AG09319 (cell line): Measurements from ENCODE around the gene SKI.

Experiments
- DNase-seq: peaks from one replicate; pipeline ENCODE4 v3.0.0-alpha.2; 2010; ENCODE audit warnings: low read depth; ENCODE audit errors: extremely low read depth
- TF ChIP-seq, protein P1 (sequence below): IDR thresholded peaks from 2 replicates; pipeline ENCODE4 v1.5.1; 2011; ENCODE audit warnings: low read depth, mild to moderate bottlenecking, inconsistent platforms, low read length, moderate library complexity

The SKI gene

GRCh38 chr1:2288816-2289536, 60.9 kb downstream of the SKI start:
- no peak for DNase-seq
- TF ChIP-seq, protein P1, sequence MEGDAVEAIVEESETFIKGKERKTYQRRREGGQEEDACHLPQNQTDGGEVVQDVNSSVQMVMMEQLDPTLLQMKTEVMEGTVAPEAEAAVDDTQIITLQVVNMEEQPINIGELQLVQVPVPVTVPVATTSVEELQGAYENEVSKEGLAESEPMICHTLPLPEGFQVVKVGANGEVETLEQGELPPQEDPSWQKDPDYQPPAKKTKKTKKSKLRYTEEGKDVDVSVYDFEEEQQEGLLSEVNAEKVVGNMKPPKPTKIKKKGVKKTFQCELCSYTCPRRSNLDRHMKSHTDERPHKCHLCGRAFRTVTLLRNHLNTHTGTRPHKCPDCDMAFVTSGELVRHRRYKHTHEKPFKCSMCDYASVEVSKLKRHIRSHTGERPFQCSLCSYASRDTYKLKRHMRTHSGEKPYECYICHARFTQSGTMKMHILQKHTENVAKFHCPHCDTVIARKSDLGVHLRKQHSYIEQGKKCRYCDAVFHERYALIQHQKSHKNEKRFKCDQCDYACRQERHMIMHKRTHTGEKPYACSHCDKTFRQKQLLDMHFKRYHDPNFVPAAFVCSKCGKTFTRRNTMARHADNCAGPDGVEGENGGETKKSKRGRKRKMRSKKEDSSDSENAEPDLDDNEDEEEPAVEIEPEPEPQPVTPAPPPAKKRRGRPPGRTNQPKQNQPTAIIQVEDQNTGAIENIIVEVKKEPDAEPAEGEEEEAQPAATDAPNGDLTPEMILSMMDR: no peak

DNA sequence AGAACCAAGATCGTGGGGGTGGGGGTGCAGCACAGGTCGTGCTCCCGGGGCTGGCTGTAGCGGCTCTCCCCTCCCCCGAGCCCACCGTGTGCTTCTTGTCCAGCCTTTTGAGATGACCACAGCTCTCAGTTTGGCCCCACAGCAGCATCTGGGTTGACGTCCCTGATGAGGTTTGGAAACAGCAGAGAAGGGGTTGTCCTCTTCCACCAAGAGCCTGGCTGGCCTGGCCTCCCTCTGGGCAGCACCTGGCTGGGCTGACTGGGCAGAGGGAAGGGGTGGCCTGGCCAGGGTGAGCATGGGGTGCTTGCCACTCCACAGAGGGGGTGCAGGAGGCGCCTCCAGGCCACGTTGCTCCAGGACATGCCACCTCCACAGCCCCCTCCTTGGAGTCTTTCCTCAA, 61.5 kb downstream of the SKI start:
- TF ChIP-seq, protein P1: no peak
- no peak for DNase-seq

GRCh38 chr1:2290171-2290578, 62.1 kb downstream of the SKI start:
- TF ChIP-seq, protein P1: no peak
- DNase-seq: no peak

DNA sequence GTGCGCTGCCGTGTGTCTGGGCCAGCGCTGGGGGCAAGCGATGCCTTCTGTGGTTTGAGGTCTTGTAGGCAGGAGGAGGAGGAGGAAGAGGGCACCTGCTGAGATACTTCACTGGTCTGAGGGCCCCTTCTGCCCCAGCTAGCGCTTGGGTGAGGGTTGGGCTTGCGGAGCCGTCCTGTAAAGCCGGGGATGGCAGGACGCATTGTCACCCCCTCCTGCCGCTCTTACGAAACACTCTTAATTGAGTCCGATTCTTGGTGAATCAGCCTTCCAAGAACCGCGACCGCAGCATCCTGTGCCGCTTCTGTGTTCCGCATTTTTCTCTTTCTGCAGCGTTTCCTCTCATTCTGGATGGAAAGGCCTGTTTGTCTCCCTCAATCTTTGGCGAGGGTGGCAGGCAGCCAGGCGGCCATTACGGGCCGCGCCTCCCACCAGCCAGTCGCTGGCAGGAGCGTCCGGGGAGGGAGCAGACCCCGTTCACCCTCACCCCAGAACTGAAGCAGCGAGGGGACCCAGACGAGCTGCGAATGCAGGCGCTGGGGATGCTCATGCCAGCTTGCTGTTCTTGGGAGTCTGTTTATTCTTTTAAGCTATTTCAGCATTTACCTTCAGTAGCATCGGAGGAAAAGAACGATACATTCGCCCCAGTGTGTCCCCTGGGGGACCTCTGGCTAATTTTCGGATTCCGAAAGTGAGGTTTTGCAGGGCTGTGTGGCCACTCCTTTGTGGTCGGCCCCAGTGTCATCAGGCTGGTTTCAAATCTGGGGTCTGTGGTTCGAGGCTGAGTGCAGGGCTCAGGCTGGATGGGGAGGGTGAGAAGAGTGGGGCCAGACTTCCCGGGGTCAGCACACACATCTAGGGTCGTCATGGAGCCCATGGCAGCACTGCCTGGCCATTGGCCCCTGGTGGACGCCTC, 62.7 kb downstream of the SKI start:
- peak; percentile 93 for DNase-seq
- TF ChIP-seq, protein P1: no peak

GRCh38 chr1:2291577-2291976, 63.5 kb downstream of the SKI start:
- DNase-seq: no peak
- TF ChIP-seq, protein P1: no peak

DNA sequence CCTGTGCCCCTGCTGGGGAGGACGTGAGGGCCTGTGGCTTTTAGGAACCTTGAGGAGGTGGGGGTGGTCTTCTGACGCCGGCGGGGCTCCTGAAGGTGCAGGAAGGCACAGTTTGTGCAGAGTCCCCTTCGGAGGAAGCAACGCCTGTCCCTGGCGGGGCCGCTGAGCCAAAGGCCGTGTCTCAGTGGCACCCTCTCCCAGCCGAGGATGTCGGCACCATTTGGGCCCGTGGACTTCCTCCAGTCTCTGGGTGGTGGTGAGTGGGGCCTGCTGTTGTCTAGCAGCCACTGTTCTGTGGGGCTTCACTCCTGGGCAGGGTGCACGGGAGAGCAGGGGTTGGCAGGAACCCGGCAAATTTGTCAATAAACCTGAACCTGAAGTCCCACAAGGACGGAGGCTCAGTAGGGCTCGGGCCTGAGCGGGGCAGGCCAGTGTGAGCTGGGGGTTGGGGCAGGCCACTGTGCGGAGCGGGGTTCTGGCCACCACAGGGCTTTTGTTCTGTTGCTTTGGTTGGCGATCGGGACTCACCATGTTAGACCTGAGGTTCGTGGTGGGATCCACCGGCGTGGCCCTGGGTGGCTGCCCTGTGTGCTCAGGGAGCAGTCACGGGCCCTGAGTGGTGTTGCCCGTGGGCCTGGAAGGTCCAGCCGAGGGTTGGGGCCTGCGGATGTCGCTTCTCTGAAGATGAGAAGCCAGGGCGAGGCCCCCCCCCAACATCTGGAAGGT, 64.8 kb downstream of the SKI start:
- TF ChIP-seq, protein P1: no peak

More for the DNA sequence above, 64.8 kb downstream of the SKI start:
- DNase-seq: no peak
